ENCODE results near the gene CECR2. TPM values are rescaled to one million over a fixed set of nuclear protein-coding genes. Genes with fewer than 3 reads are reported as not detected.

The CECR2 gene
- total RNA-seq, 1 donor from 2014 or later = 0.24 TPM

DNA sequence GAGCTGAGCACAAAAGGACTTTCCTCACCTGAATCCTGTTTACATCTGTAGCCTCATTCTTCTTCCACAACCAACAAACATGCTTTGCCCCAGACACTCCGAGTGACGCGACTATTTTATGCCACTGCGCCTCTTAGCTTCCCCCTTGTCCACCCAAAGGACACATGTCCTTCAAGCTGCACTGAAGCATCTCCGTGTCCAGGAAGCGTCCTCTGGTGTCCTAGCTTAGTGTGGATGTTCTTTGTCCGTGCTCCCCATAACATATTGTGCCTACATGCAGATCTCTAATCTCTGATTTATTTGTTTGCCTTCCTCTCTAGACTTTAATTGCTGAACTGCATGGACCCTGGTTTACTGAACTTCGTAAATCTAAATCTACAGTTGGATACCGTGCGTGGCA lies 20.1 kb upstream of the CECR2 start:
- TF ChIP-seq, protein P1, sequence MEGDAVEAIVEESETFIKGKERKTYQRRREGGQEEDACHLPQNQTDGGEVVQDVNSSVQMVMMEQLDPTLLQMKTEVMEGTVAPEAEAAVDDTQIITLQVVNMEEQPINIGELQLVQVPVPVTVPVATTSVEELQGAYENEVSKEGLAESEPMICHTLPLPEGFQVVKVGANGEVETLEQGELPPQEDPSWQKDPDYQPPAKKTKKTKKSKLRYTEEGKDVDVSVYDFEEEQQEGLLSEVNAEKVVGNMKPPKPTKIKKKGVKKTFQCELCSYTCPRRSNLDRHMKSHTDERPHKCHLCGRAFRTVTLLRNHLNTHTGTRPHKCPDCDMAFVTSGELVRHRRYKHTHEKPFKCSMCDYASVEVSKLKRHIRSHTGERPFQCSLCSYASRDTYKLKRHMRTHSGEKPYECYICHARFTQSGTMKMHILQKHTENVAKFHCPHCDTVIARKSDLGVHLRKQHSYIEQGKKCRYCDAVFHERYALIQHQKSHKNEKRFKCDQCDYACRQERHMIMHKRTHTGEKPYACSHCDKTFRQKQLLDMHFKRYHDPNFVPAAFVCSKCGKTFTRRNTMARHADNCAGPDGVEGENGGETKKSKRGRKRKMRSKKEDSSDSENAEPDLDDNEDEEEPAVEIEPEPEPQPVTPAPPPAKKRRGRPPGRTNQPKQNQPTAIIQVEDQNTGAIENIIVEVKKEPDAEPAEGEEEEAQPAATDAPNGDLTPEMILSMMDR (IDR thresholded peaks at IDR 0.05) = no peak
- Mint-ChIP-seq H3K4me3 (ENCODE audit: unreplicated experiment) (no peak overlapping the region), H3K27me3 (ENCODE audit: unreplicated experiment) (no peaks in the 10 kb centered on the region), H3K4me1 (ENCODE audit: unreplicated experiment) (no peaks in the 10 kb centered on the region), H3K36me3 (ENCODE audit: unreplicated experiment) (no peaks in the 10 kb centered on the region), H3K27ac (ENCODE audit: unreplicated experiment) (no peak overlapping the region), H3K9me3 (ENCODE audit: unreplicated experiment) (no peaks in the 10 kb centered on the region)
- DNase-seq (ENCODE audit: extremely low spot score, unreplicated experiment) = no peak

DNA sequence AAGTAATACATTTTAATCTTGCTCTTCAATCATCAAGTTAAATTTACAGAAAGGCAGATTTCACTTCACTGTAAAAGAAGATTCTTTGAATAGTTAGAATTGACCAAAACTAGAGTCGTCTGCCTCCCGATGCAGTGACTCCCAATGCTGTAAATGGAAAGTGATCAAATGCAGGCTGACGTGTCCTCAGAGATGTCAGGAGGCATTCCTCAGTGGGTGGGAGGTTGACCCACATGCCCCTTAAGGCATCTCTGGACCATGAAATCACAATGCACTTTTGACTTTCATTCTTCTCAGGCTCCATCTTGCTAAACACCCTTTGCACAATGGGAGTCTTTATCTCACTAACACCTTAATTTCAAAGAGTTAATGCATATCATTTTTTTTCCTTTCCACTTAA lies 19.0 kb upstream of the CECR2 start:
- TF ChIP-seq, protein P1 (IDR thresholded peaks at IDR 0.05) = no peak
- H3K4me3 Mint-ChIP-seq (ENCODE audit: unreplicated experiment) = no peak overlapping the region
- H3K27me3 Mint-ChIP-seq (ENCODE audit: unreplicated experiment) = no peaks in the 10 kb centered on the region
- no peak overlapping the region for H3K27ac Mint-ChIP-seq (ENCODE audit: unreplicated experiment)
- DNase-seq (ENCODE audit: extremely low spot score, unreplicated experiment) = no peak
- H3K4me1 Mint-ChIP-seq (ENCODE audit: unreplicated experiment) = no peaks in the 10 kb centered on the region
- H3K36me3 Mint-ChIP-seq (ENCODE audit: unreplicated experiment) = no peaks in the 10 kb centered on the region
- no peaks in the 10 kb centered on the region for H3K9me3 Mint-ChIP-seq (ENCODE audit: unreplicated experiment)

DNA sequence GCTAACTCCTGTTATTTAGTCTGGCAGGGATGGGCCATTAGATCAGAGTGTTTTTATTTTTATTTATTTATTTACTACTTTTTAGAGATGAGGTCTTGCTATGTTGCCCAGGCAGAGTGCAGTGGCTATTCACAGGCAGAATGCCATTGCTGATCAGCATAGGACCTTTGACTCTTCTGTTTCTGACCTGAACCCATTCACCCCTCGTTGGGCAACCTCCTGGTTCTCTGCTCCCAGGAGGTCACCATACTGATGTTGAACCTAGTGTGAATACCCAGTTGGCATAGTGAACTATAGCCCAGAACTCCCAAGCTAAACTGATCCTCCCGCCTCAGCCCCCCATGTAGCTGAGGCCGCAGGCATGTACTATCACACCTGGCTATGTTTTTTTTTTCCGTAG lies 16.5 kb upstream of the CECR2 start:
- Mint-ChIP-seq H3K9me3 (ENCODE audit: unreplicated experiment) (no peaks in the 10 kb centered on the region), H3K36me3 (ENCODE audit: unreplicated experiment) (no peaks in the 10 kb centered on the region), H3K4me1 (ENCODE audit: unreplicated experiment) (no peaks in the 10 kb centered on the region), H3K4me3 (ENCODE audit: unreplicated experiment) (no peak overlapping the region), H3K27me3 (ENCODE audit: unreplicated experiment) (no peaks in the 10 kb centered on the region), H3K27ac (ENCODE audit: unreplicated experiment) (no peak overlapping the region)
- TF ChIP-seq, protein P1 (IDR thresholded peaks at IDR 0.05) = no peak
- DNase-seq (ENCODE audit: extremely low spot score, unreplicated experiment) = no peak

DNA sequence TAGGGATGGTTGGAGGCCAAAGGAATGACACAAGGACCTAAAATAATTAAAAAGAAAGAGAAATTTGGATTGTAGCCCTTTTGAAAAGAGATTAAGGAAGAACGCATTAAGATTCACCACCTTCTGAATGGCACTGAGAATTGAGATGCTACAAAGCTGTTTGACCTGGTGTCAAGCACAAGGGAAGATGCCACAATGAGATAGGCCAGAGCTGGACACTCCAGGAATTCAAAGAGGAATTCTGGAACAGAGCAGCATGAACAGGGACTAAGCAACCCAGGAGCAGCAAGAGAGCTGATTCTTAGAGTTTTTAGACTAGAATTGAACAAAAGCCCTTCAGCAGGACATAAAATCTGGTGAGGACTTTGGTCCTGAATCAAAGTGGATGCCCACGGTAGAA lies 11.6 kb upstream of the CECR2 start:
- H3K4me3 Mint-ChIP-seq (ENCODE audit: unreplicated experiment) = no peak overlapping the region
- H3K27me3 Mint-ChIP-seq (ENCODE audit: unreplicated experiment) = no peaks in the 10 kb centered on the region
- H3K36me3 Mint-ChIP-seq (ENCODE audit: unreplicated experiment) = no peaks in the 10 kb centered on the region
- H3K9me3 Mint-ChIP-seq (ENCODE audit: unreplicated experiment) = no peaks in the 10 kb centered on the region
- H3K27ac Mint-ChIP-seq (ENCODE audit: unreplicated experiment) = no peak overlapping the region
- no peak for DNase-seq (ENCODE audit: extremely low spot score, unreplicated experiment)
- TF ChIP-seq, protein P1 (IDR thresholded peaks at IDR 0.05) = no peak
- no peaks in the 10 kb centered on the region for H3K4me1 Mint-ChIP-seq (ENCODE audit: unreplicated experiment)

DNA sequence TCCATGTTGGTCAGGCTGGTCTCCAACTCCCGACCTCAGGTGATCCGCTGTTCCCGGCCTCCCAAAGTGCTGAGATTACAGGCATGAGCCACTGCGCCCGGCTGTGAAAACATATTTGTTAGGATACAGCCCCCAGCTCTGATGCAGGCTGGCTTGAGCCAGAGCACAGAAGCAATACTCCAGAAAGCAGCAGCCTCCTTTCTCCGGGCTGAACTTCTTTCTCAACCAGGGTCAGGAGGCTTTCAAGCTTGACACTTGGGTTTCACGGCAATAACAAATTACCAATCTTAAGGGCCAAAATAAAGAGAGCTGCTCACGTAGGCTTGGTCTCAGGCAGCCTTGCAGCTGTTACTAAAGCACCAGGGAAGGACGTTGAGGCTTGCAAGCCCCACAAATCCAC lies 10.8 kb upstream of the CECR2 start:
- no peaks in the 10 kb centered on the region for H3K9me3 Mint-ChIP-seq (ENCODE audit: unreplicated experiment)
- no peaks in the 10 kb centered on the region for H3K4me1 Mint-ChIP-seq (ENCODE audit: unreplicated experiment)
- no peaks in the 10 kb centered on the region for H3K36me3 Mint-ChIP-seq (ENCODE audit: unreplicated experiment)
- DNase-seq (ENCODE audit: extremely low spot score, unreplicated experiment) = no peak
- H3K27ac Mint-ChIP-seq (ENCODE audit: unreplicated experiment) = no peak overlapping the region
- no peak overlapping the region for H3K4me3 Mint-ChIP-seq (ENCODE audit: unreplicated experiment)
- TF ChIP-seq, protein P1 (IDR thresholded peaks at IDR 0.05) = no peak
- H3K27me3 Mint-ChIP-seq (ENCODE audit: unreplicated experiment) = no peaks in the 10 kb centered on the region
